Ovary (tissue), 3 donors: Measurements from ENCODE around the gene CA10.

ENCODE experiments used
- CTCF ChIP-seq, 3 donors: fragments of 450-650 bp in 2 of 3; fragments of 200-600 bp in 1 of 3; IDR thresholded peaks; one replicate each; pipeline versions ENCODE4 v1.5.1 to v1.8.0; 2016 to 2022; ENCODE audit warnings: antibody characterized with exemption in 3 of 3, mild to moderate bottlenecking in 1 of 3
- POLR2A ChIP-seq: fragments of 450-650 bp; IDR thresholded peaks from one replicate; pipeline ENCODE4 v1.6.1; 2017; ENCODE audit warnings: antibody characterized with exemption, mild to moderate bottlenecking, moderate library complexity
- donor health status: DM: no; HTN: no; CAD: no.

DNA sequence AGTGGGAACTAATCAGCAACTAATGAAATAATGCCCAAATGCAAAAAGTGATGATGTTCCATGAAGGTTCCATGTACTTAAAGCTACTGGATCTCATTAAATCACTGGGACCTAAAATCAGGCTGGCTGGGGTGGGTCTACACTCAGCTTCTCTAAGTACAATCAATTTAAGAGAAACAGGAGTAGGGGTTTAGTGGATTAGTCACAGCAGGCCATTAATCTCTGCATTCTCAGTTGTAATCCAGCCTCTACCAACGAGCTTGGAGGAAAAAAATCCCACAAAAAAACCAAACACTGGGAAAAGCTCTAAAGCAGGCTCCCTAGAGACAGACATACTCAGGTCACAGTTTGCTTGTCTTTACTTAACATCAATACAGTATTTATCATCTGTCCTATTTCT is 15.0 kb downstream of the CA10 start:
- TF ChIP-seq CTCF (IDR thresholded peaks at IDR 0.05) (no peak), POLR2A (no peak)
